Lower leg skin (tissue), 4 donors: Measurements from ENCODE around the gene MRFAP1L1. TPM values are rescaled to one million over a fixed set of nuclear protein-coding genes. Genes with fewer than 3 reads are reported as not detected.
"Not testable (repeated sequence)": the region's sequence is repeated elsewhere in the genome, so short reads cannot be mapped to it uniquely, and the experiment has no call there.

ENCODE experiments used
- DNase-seq, 2 donors: peaks; one replicate each; pipeline ENCODE4 v3.0.0-alpha.2; 2019; ENCODE audit warnings: low spot score in 2 of 2
- H3K4me3 ChIP-seq: fragments of 200-600 bp; sonication (generic); 2 replicates; pipeline ENCODE4 v1.5.1; 2017; ENCODE audit warnings: mild to moderate bottlenecking, low read depth; ENCODE audit not compliant: poor library complexity, severe bottlenecking
- CTCF ChIP-seq, 3 donors: fragments of 450-650 bp; IDR thresholded peaks; one replicate each; pipeline ENCODE4 v1.5.1; 2016; ENCODE audit warnings: antibody characterized with exemption in 3 of 3, mild to moderate bottlenecking in 3 of 3, moderate library complexity in 2 of 3
- POLR2A ChIP-seq, 2 donors: fragments of 450-650 bp; IDR thresholded peaks; one replicate each; pipeline ENCODE4 v1.6.1; 2016 to 2017; ENCODE audit warnings: antibody characterized with exemption in 2 of 2, mild to moderate bottlenecking in 1 of 2, moderate library complexity in 1 of 2
- WGBS, 2 donors: methylation state at CpG; one replicate each; pipeline ENCODE4 v1.1.5; 2018; 5-methylcytosine and 5-hydroxymethylcytosine counted together
- intact Hi-C: fragments of 100-400 bp; cut with DNase I; formaldehyde crosslinking; loops from one replicate; pipeline ENCODE4 v1.15.0; 2023; ENCODE audit warnings: low total_unique reads
- total RNA-seq, 4 donors: library from RNA; depleted of rRNA; stranded (reverse); fragments of >200 nt; gene quantifications; one replicate each; pipeline ENCODE4 v1.1.0, GENCODE V29; 2016

Gene MRFAP1L1
- total RNA-seq, 4 donors from 2014 or later: 52.8 to 73.8 (median 69.1) TPM

DNA sequence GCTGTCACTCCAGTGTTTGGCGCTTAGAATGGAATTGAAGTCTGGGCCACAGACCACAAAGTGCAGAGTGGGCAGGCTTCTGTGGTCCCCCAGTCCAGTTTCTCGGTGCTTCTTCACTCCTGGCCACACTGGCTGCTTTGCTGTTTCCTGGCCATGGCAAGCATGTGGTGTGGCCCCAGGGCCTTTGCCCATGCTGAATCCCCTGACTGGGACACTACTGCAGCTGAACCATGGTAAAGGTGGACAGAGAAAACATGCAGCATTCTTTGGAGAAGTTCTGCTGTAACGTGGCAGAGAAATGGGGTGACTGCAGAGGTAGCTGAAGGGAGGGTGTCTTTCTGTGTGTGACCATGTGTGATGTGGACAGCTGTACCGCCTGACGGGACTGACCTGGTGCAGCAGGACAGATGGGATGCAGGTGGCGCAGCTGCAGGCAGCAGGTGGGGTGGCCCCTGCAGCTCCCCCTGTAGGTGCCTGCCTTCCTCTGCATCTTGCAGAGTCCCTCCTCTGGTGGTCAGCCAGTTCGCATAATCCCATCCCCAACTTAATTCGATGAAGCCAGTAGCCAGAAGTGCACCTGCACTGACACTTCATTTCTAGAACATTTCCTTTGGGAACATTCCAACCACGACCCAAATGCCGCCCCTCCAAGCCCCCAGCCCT lies 29.2 kb downstream of the MRFAP1L1 start:
- TF ChIP-seq CTCF (IDR thresholded peaks at IDR 0.05): no peak
- DNase-seq: no peak
- WGBS, 2 donors: 85% methylated on average over 10 of the region's 10 CpGs
- H3K4me3 ChIP-seq: no peak overlapping the region
- intact Hi-C loops: no loop called here

- no peak for DNase-seq
- TF ChIP-seq POLR2A (IDR thresholded peaks at IDR 0.05) (no peak), CTCF (IDR thresholded peaks at IDR 0.05) (no peak)
- no peak overlapping the region for H3K4me3 ChIP-seq
- 88 to 90% methylated on average over 21 of the region's 21 CpGs for WGBS, 2 donors
- intact Hi-C loops: no loop called here
Observed at GRCh38 chr4:6676722-6677558, 32.7 kb downstream of the MRFAP1L1 start.

DNA sequence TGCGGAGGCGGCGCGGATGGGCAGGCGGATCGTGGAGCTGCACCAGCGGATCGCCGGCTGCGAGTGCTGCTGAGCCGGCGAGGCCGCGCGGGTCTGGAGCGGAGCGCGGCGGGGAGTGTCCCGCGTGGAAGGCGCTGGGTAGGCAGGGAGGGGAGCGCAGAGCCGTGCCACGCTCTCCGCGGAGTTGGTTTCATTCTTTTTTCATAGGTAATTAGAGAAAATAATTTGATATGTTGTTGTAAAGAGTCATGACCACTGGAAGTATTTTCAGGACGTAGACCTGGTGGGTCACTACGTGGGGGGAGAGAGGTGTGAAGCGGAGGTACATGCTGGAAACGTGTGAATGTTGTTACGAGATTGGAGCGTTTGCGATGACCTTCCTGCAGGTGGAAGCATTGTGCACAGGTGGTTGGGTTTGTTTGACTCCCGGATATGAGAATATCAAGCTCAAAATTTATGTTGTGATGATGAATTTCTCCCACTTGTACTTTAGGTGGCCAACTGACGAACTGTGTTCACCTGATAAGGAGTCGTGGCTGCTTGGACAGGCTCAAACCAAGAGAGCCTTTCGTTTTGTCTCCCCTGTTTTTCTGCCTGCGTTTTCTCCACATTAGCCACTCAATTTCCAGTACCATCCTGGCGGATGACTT lies 35.0 kb downstream of the MRFAP1L1 start:
- 5 to 6% methylated on average over 36 to 39 of the region's 40 CpGs for WGBS, 2 donors
- intact Hi-C loops: no loop called here
- no peak for DNase-seq
- TF ChIP-seq POLR2A (IDR thresholded peaks at IDR 0.05) (no peak), CTCF (IDR thresholded peaks at IDR 0.05) (no peak)
- H3K4me3 ChIP-seq: peak overlapping the region; percentile 64

GRCh38 chr4:6673660-6674499 lies 35.8 kb downstream of the MRFAP1L1 start:
- 1% methylated on average over 55 to 89 of the region's 89 CpGs for WGBS, 2 donors
- TF ChIP-seq CTCF (IDR thresholded peaks at IDR 0.05): no peak
- TF ChIP-seq POLR2A (IDR thresholded peaks at IDR 0.05): peak in 1 of 2 donors; percentile 10
- intact Hi-C loops: no loop called here
- DNase-seq: peak; percentile 94 to 98
- H3K4me3 ChIP-seq: peak overlapping the region; percentile 64

DNA sequence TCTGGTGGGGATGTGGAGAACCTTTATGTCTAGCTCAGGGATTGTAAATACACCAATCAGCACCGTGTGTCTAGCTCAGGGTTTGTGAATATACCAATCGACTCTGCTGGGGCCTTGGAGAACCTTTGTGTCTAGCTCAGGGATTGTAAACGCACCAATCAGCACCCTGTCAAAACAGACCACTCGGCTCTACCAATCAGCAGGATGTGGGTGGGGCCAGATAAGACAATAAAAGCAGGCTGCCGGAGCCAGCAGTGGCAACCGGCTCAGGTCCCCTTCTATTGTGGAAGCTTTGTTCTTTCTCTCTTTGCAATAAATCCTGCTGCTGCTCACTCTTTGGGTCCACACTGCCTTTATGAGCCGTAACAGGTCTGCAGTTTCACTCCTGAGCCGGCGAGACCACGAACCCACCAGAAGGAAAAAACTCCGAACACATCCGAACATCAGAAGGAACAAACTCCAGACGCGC lies 36.4 kb downstream of the MRFAP1L1 start:
- 25 to 39% methylated on average over 14 of the region's 14 CpGs for WGBS, 2 donors
- intact Hi-C loops, DNase-seq: not testable (repeated sequence)
- H3K4me3 ChIP-seq: peak overlapping the region; percentile 10

- H3K4me3 ChIP-seq, DNase-seq, intact Hi-C loops: not testable (repeated sequence)
- 94 to 97% methylated on average over 20 to 29 of the region's 34 CpGs for WGBS, 2 donors
Observed at GRCh38 chr4:6672541-6673190, 37.0 kb downstream of the MRFAP1L1 start.
